Suprapubic skin (tissue), 4 donors: ENCODE results near the gene SMARCA2.

ENCODE experiments used
- CTCF ChIP-seq, 2 donors: fragments of 200-600 bp in 1 of 2; fragments of 450-650 bp in 1 of 2; sonication (generic) in 1 of 2; IDR thresholded peaks; one replicate each; pipeline ENCODE4 v1.5.1; 2016 to 2019; ENCODE audit warnings: antibody characterized with exemption in 2 of 2, mild to moderate bottlenecking in 1 of 2, moderate library complexity in 1 of 2
- EP300 ChIP-seq: sonication (generic); formaldehyde crosslinking; IDR thresholded peaks from one replicate; pipeline ENCODE4 v1.6.1; 2017; ENCODE audit warnings: antibody characterized with exemption
- POLR2A ChIP-seq, 2 donors: fragments of 450-650 bp; IDR thresholded peaks; one replicate each; pipeline ENCODE4 v1.6.1; 2017; ENCODE audit warnings: antibody characterized with exemption in 2 of 2, mild to moderate bottlenecking in 2 of 2, moderate library complexity in 2 of 2
- POLR2AphosphoS5 ChIP-seq, 3 donors: sonication (generic); formaldehyde crosslinking; IDR thresholded peaks; one replicate each; pipeline ENCODE4 v1.6.1; 2017; ENCODE audit warnings: antibody characterized with exemption in 3 of 3

- TF ChIP-seq CTCF (IDR thresholded peaks at IDR 0.05) (no peak), POLR2A (IDR thresholded peaks at IDR 0.05) (no peak), POLR2AphosphoS5 (IDR thresholded peaks at IDR 0.05) (no peak), EP300 (no peak)
These were observed 68.3 kb downstream of the SMARCA2 start for GRCh38 chr9:2083479-2083878.
